H9 (cell line): Measurements from ENCODE around the gene KLHDC7B. TPM values are rescaled to one million over a fixed set of nuclear protein-coding genes. Genes with fewer than 3 reads are reported as not detected.

ENCODE experiments used
- DNase-seq: peaks from one replicate; pipeline ENCODE4 v3.0.0-alpha.2; 2017
- H2AFZ ChIP-seq: one replicate; pipeline ENCODE4 v1.6.1; 2013; ENCODE audit warnings: mild to moderate bottlenecking, low read length, control low read depth, moderate library complexity
- H2AK5ac ChIP-seq: 2 replicates; pipeline ENCODE4 v1.6.1; 2013; ENCODE audit warnings: low read length, control low read depth, mixed read lengths; ENCODE audit not compliant: insufficient read length
- H2BK120ac ChIP-seq: one replicate; pipeline ENCODE4 v1.6.1; 2013; ENCODE audit warnings: low read depth, mild to moderate bottlenecking, low read length, control low read depth, inconsistent platforms; ENCODE audit not compliant: poor library complexity, severe bottlenecking
- H2BK12ac ChIP-seq: 2 replicates; pipeline ENCODE4 v1.6.1; 2013; ENCODE audit warnings: low read length, control low read depth, mixed read lengths, low read depth; ENCODE audit not compliant: insufficient read length
- H2BK15ac ChIP-seq: 2 replicates; pipeline ENCODE4 v1.6.1; 2013; ENCODE audit warnings: low read depth, low read length, control low read depth
- H2BK20ac ChIP-seq: one replicate; pipeline ENCODE4 v1.6.1; 2013; ENCODE audit warnings: low read depth, mild to moderate bottlenecking, low read length, control low read depth, inconsistent platforms; ENCODE audit not compliant: poor library complexity, severe bottlenecking
- H2BK5ac ChIP-seq: 2 replicates; pipeline ENCODE4 v1.6.1; 2013; ENCODE audit warnings: low read length, control low read depth, mixed read lengths; ENCODE audit not compliant: insufficient read length
- H3K14ac ChIP-seq: 2 replicates; pipeline ENCODE4 v1.6.1; 2013; ENCODE audit warnings: low read length, control low read depth; ENCODE audit not compliant: insufficient read depth
- H3K18ac ChIP-seq: 2 replicates; pipeline ENCODE4 v1.6.1; 2013; ENCODE audit warnings: low read depth, mild to moderate bottlenecking, mixed read lengths, low read length, control low read depth; ENCODE audit not compliant: insufficient read length
- H3K23ac ChIP-seq: 2 replicates; pipeline ENCODE4 v1.6.1; 2013; ENCODE audit warnings: low read length, control low read depth, mixed read lengths, low read depth; ENCODE audit not compliant: insufficient read length
- H3K23me2 ChIP-seq: 2 replicates; pipeline ENCODE4 v1.6.1; 2013; ENCODE audit warnings: low read depth, mild to moderate bottlenecking, mixed read lengths, low read length, control low read depth; ENCODE audit not compliant: insufficient read length, poor library complexity, severe bottlenecking
- H3K27ac ChIP-seq: 2 replicates; pipeline ENCODE4 v1.5.1; 2013; ENCODE audit warnings: low read length, control low read depth, mixed read lengths, low read depth; ENCODE audit not compliant: insufficient read length
- H3K27me3 ChIP-seq: 2 replicates; pipeline ENCODE4 v1.6.1; 2013; ENCODE audit warnings: low read length, control low read depth, inconsistent platforms; ENCODE audit not compliant: insufficient read depth
- H3K4ac ChIP-seq: 2 replicates; pipeline ENCODE4 v1.6.1; 2013; ENCODE audit warnings: low read depth, mild to moderate bottlenecking, control low read depth, inconsistent platforms, low read length, moderate library complexity
- H3K4me1 ChIP-seq: 2 replicates; pipeline ENCODE4 v1.6.1; 2013; ENCODE audit warnings: low read length, control low read depth, inconsistent platforms; ENCODE audit not compliant: insufficient read depth
- H3K4me2 ChIP-seq: 2 replicates; pipeline ENCODE4 v1.6.1; 2013; ENCODE audit warnings: low read length, control low read depth, mixed read lengths; ENCODE audit not compliant: insufficient read length, insufficient read depth
- H3K56ac ChIP-seq: 2 replicates; pipeline ENCODE4 v1.6.1; 2013; ENCODE audit warnings: low read depth, mild to moderate bottlenecking, mixed read lengths, low read length, control low read depth; ENCODE audit not compliant: insufficient read length
- H3K79me1 ChIP-seq: 2 replicates; pipeline ENCODE4 v1.6.1; 2013; ENCODE audit warnings: low read depth, mild to moderate bottlenecking, moderate library complexity, low read length, control low read depth, inconsistent platforms; ENCODE audit not compliant: insufficient read depth, poor library complexity, severe bottlenecking
- H3K79me2 ChIP-seq: 2 replicates; pipeline ENCODE4 v1.6.1; 2013; ENCODE audit warnings: low read length, control low read depth, inconsistent platforms; ENCODE audit not compliant: insufficient read depth
- H3K9ac ChIP-seq: 2 replicates; pipeline ENCODE4 v1.6.1; 2013; ENCODE audit warnings: low read length, control low read depth, mixed read lengths; ENCODE audit not compliant: insufficient read length; ENCODE audit errors: extremely low read depth
- H3K9me3 ChIP-seq: one replicate; pipeline ENCODE4 v1.6.1; 2013; ENCODE audit warnings: low read depth, low read length, inconsistent platforms; ENCODE audit not compliant: control insufficient read depth
- H3T11ph ChIP-seq: one replicate; pipeline ENCODE4 v1.6.1; 2013; ENCODE audit warnings: mild to moderate bottlenecking, low read length, control low read depth, inconsistent platforms
- H4K20me1 ChIP-seq: one replicate; pipeline ENCODE4 v1.6.1; 2013; ENCODE audit not compliant: control insufficient read depth, insufficient read length, insufficient read depth
- H4K5ac ChIP-seq: 2 replicates; pipeline ENCODE4 v1.6.1; 2013; ENCODE audit warnings: low read depth, mild to moderate bottlenecking, mixed read lengths, low read length, control low read depth; ENCODE audit not compliant: insufficient read length
- H4K8ac ChIP-seq: replicated peaks from 2 replicates; pipeline ENCODE4 v1.6.1; 2013; ENCODE audit warnings: low read length, control low read depth, mixed read lengths, low read depth; ENCODE audit not compliant: insufficient read length
- H4K91ac ChIP-seq: 2 replicates; pipeline ENCODE4 v1.6.1; 2013; ENCODE audit warnings: low read depth, mild to moderate bottlenecking, moderate library complexity, mixed read lengths, low read length, control low read depth; ENCODE audit not compliant: insufficient read length
- H3K27ac Mint-ChIP-seq, 3 experiments: 2 replicates in 2 of 3; 3 replicates in 1 of 3; pipeline ENCODE4 v1.8.0; 2020 to 2021; ENCODE audit warnings: mixed read lengths in 3 of 3, mild to moderate bottlenecking in 1 of 3, moderate library complexity in 1 of 3
- H3K27me3 Mint-ChIP-seq: 2 replicates; pipeline ENCODE4 v1.8.0; 2021; ENCODE audit warnings: low read depth, mild to moderate bottlenecking, moderate library complexity, mixed read lengths
- H3K36me3 Mint-ChIP-seq, 3 experiments: 2 replicates in 2 of 3; 3 replicates in 1 of 3; pipeline ENCODE4 v1.8.0; 2020 to 2021; ENCODE audit warnings: low read depth in 3 of 3, mixed read lengths in 3 of 3; ENCODE audit not compliant: insufficient read depth in 1 of 3
- H3K4me1 Mint-ChIP-seq, 2 experiments: 2 replicates each; pipeline ENCODE4 v1.8.0; 2020; ENCODE audit warnings: mixed read lengths in 2 of 2
- H3K4me3 Mint-ChIP-seq, 2 experiments: 2 replicates in 1 of 2; 3 replicates in 1 of 2; pipeline ENCODE4 v1.8.0; 2020 to 2021; ENCODE audit warnings: mild to moderate bottlenecking in 2 of 2, mixed read lengths in 2 of 2, moderate library complexity in 1 of 2
- H3K9me3 Mint-ChIP-seq, 2 experiments: 2 replicates in 1 of 2; 3 replicates in 1 of 2; pipeline ENCODE4 v1.8.0; 2020; ENCODE audit warnings: mild to moderate bottlenecking in 2 of 2, mixed read lengths in 2 of 2, moderate library complexity in 1 of 2
- WGBS: extraction: QIAGEN DNeasy Blood & Tissue Kit; methylation state at CpG from one replicate; pipeline ENCODE4 v1.1.7; 2013; ENCODE audit warnings: missing lambda C conversion rate, low lambda C conversion rate, mixed read lengths; ENCODE audit not compliant: insufficient read length; ENCODE audit errors: extremely low coverage; 5-methylcytosine and 5-hydroxymethylcytosine counted together
- total RNA-seq: library from RNA; stranded (reverse); gene quantifications from 2 replicates; pipeline ENCODE4 v1.2.1, GENCODE V29; 2021
- TF ChIP-seq, protein P1 (sequence below): fragments of 200-600 bp; sonication (generic); conservative IDR thresholded peaks from 3 replicates; pipeline ENCODE4 v1.8.0; 2021; ENCODE audit warnings: antibody characterized with exemption, mild to moderate bottlenecking

Gene KLHDC7B
- total RNA-seq, 1 experiment from 2014 or later, result not detected

DNA sequence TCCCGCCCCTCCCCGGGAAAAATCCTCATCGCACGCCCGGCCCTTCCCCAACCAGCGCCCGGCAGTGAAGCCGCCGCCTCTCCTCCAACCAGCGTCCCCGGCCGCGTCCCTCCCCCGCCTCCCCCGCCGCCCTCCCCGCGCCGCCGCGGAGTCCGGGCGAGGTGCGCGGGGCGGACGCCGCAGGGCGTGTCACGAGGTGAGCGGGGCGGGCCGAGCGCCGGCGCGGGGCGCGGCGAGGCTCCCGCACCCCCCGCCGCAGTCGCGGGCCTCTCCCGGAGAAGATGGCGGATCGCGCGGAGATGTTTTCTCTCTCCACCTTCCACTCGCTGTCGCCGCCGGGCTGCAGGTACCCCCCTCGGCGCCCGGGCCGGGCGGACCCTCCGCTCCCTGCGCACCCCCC is 54.8 kb downstream of the KLHDC7B start, which contains the start of gene MAPK8IP2:
Gene MAPK8IP2 (plus strand): TSS at position 256 of the 400 bp plus-strand sequence. CDS start 26 bp downstream, at position 282.
- no peaks in the 10 kb centered on the region for H3K79me1 ChIP-seq
- H2BK15ac ChIP-seq, result no peak within 1 kb of the TSS
- H3K27ac ChIP-seq, result no peak within 1 kb of the TSS
- TF ChIP-seq, protein P1, sequence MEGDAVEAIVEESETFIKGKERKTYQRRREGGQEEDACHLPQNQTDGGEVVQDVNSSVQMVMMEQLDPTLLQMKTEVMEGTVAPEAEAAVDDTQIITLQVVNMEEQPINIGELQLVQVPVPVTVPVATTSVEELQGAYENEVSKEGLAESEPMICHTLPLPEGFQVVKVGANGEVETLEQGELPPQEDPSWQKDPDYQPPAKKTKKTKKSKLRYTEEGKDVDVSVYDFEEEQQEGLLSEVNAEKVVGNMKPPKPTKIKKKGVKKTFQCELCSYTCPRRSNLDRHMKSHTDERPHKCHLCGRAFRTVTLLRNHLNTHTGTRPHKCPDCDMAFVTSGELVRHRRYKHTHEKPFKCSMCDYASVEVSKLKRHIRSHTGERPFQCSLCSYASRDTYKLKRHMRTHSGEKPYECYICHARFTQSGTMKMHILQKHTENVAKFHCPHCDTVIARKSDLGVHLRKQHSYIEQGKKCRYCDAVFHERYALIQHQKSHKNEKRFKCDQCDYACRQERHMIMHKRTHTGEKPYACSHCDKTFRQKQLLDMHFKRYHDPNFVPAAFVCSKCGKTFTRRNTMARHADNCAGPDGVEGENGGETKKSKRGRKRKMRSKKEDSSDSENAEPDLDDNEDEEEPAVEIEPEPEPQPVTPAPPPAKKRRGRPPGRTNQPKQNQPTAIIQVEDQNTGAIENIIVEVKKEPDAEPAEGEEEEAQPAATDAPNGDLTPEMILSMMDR, result no peak
- no peak within 1 kb of the TSS for H2BK12ac ChIP-seq
- H3T11ph ChIP-seq, result no peak within 1 kb of the TSS
- Mint-ChIP-seq H3K27ac (no peak within 1 kb of the TSS; a peak in 1 of 7 replicates), H3K36me3 (no peaks in the 10 kb centered on the region), H3K9me3 (no peaks in the 10 kb centered on the region; a peak in 1 of 5 replicates), H3K27me3 (peaks cover 58% of the 10 kb centered on the region), H3K4me3 (peak within 1 kb of the TSS; percentile 57 to 82), H3K4me1 (peaks cover 13 to 14% of the 10 kb centered on the region in 2 experiments)
- no peak within 1 kb of the TSS for H2BK20ac ChIP-seq
- H3K4me2 ChIP-seq, result peak within 1 kb of the TSS; percentile 47
- no peaks in the 10 kb centered on the region for H3K9me3 ChIP-seq
- H2AK5ac ChIP-seq, result no peak within 1 kb of the TSS
- H3K79me2 ChIP-seq, result no peaks in the 10 kb centered on the region
- H3K27me3 ChIP-seq, result peaks cover 4% of the 10 kb centered on the region; the same call in 1 of the 2 replicates
- no peak within 1 kb of the TSS for H3K18ac ChIP-seq
- no peak within 1 kb of the TSS for H4K5ac ChIP-seq
- H2BK120ac ChIP-seq, result no peak within 1 kb of the TSS
- no peak within 1 kb of the TSS; the same call in 1 of the 2 replicates for H3K14ac ChIP-seq
- DNase-seq, result no peak
- no peak within 1 kb of the TSS for H4K8ac ChIP-seq
- no peak within 1 kb of the TSS for H3K9ac ChIP-seq
- H3K4ac ChIP-seq, result no peak within 1 kb of the TSS
- H3K56ac ChIP-seq, result no peak within 1 kb of the TSS
- H3K4me1 ChIP-seq, result no peaks in the 10 kb centered on the region; the same call in 1 of the 2 replicates
- H4K91ac ChIP-seq, result no peak within 1 kb of the TSS
- no peak within 1 kb of the TSS for H3K23ac ChIP-seq
- H3K23me2 ChIP-seq, result peaks cover 3% of the 10 kb centered on the region
- H4K20me1 ChIP-seq, result no peaks in the 10 kb centered on the region
- H2BK5ac ChIP-seq, result no peak within 1 kb of the TSS
- no CpG with 5 or more reads among the region's 61 CpGs for WGBS
- no peak within 1 kb of the TSS for H2AFZ ChIP-seq

Other genes starting within 250 kb of the KLHDC7B start
- gene PLXNB2, start 238.3 kb upstream of the KLHDC7B start, total RNA-seq, result 84.4 and 87.6 TPM in 2 replicates
- 1.0 and 1.5 TPM in 2 replicates for gene DENND6B, start 218.9 kb upstream of the KLHDC7B start, total RNA-seq
- gene PPP6R2, start 202.6 kb upstream of the KLHDC7B start, total RNA-seq, result 41.2 and 42.6 TPM in 2 replicates
- 69.8 and 72.0 TPM in 2 replicates for gene SBF1, start 70.9 kb upstream of the KLHDC7B start, total RNA-seq
- 11.4 and 11.9 TPM in 2 replicates for gene ADM2, start 64.4 kb upstream of the KLHDC7B start, total RNA-seq
- gene MIOX, start 59.0 kb upstream of the KLHDC7B start, total RNA-seq, result 1.4 and 1.5 TPM in 2 replicates
- gene LMF2, start 38.2 kb upstream of the KLHDC7B start, total RNA-seq, result 43.6 and 46.0 TPM in 2 replicates
- gene NCAPH2, start 37.7 kb upstream of the KLHDC7B start, total RNA-seq, result 76.2 and 78.1 TPM in 2 replicates
- gene SCO2, start 20.3 kb upstream of the KLHDC7B start, total RNA-seq, result 3.3 and 3.4 TPM in 2 replicates
- 0.61 and 1.0 TPM in 2 replicates for gene TYMP, start 15.9 kb upstream of the KLHDC7B start, total RNA-seq
- gene SYCE3, start 17.0 kb downstream of the KLHDC7B start, total RNA-seq, result 0.85 and 0.97 TPM in 2 replicates
- gene CPT1B, start 32.5 kb downstream of the KLHDC7B start, total RNA-seq, result 65.7 and 68.3 TPM in 2 replicates
- gene CHKB, start 37.0 kb downstream of the KLHDC7B start, total RNA-seq, result 64.1 and 64.9 TPM in 2 replicates
- gene MAPK8IP2, start 54.9 kb downstream of the KLHDC7B start, total RNA-seq, result 5.7 and 5.9 TPM in 2 replicates
- gene ARSA, start 82.3 kb downstream of the KLHDC7B start, total RNA-seq, result 10.3 and 11.0 TPM in 2 replicates
- gene SHANK3, start 126.9 kb downstream of the KLHDC7B start, total RNA-seq, result 8.4 and 8.7 TPM in 2 replicates
- 0.35 TPM in 1 of 2 replicates, not detected in the other for gene ACR, start 192.3 kb downstream of the KLHDC7B start, total RNA-seq
- 18.1 and 19.0 TPM in 2 replicates for gene RABL2B, start 237.7 kb downstream of the KLHDC7B start, total RNA-seq